Memory B cell (primary cell): ENCODE results near the gene SMC3.

Source experiments
- ATAC-seq: fragments of 150-1000 bp; cut with Tn5 transposase; 2 replicates; pipeline ENCODE4 v1.10.0; 2021; ENCODE audit warnings: low read depth, mild to moderate bottlenecking, moderate library complexity
- DNase-seq, 2 donors: peaks; one replicate each; pipeline ENCODE4 v3.0.0; 2022; ENCODE audit warnings: low spot score in 2 of 2
- H3K27ac Mint-ChIP-seq: one replicate; pipeline ENCODE4 v1.8.0; 2022; ENCODE audit warnings: mild to moderate bottlenecking, moderate library complexity, mixed read lengths
- H3K27me3 Mint-ChIP-seq: one replicate; pipeline ENCODE4 v1.8.0; 2022; ENCODE audit warnings: mixed read lengths
- H3K36me3 Mint-ChIP-seq: one replicate; pipeline ENCODE4 v1.8.0; 2022; ENCODE audit warnings: mild to moderate bottlenecking, mixed read lengths
- H3K4me1 Mint-ChIP-seq: one replicate; pipeline ENCODE4 v1.8.0; 2022; ENCODE audit warnings: mixed read lengths
- H3K4me3 Mint-ChIP-seq: one replicate; pipeline ENCODE4 v1.8.0; 2022; ENCODE audit warnings: mild to moderate bottlenecking, moderate library complexity, mixed read lengths
- H3K9me3 Mint-ChIP-seq: one replicate; pipeline ENCODE4 v1.8.0; 2022; ENCODE audit warnings: mixed read lengths

SMC3 gene

DNA sequence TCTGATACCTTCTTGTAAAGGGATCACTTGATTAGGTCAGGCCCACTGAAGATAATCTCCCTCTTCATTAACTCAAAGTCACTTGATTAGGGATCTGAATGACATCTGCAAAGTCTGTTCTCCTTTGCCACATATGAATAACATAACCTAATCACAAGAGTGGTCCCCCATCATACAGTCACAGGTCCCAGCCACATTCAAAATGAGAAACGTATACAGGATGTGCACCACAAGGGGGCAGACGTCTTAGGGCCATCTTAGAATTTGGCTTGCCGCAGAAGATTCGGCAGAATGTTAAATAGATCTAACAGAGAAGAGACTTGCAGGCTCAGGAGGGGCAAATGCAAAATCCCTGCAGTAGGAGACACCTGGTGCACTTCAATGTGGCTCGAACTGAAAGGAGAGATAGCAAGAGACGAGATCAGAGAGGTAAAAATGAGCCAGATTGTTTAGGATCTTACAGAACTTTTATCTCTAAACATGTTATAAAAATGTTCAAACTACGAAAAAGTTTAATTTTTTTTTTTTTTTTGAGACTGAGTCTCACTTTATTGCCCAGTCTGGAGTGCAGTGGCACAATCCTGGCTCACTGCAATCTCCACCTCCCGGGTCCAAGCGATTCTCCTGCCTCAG lies 10.4 kb upstream of the SMC3 start:
- Mint-ChIP-seq H3K27me3 (peaks cover 3% of the 10 kb centered on the region), H3K9me3 (no peaks in the 10 kb centered on the region), H3K4me3 (no peak overlapping the region)

DNA sequence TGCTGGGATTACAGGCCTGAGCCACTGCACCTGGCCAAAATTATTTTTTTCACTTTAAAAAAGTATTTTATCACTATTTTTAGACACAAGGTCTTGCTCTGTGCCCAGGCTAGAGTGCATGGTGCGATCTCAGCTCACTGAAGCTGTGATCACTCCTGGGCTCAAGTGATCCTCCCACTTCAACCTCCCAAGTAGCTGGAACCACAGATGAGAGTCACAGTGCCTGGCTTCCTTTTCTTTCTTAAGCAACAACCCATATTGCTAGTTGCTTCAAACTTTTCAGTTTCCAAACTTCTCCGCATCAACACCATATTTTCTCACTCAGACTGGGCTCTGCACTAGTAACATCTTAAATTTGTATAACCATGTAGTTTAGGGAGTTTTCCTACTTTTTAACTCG lies 9.5 kb upstream of the SMC3 start:
- H3K27me3 Mint-ChIP-seq = peaks cover 3% of the 10 kb centered on the region

More for the DNA sequence above, 10.4 kb upstream of the SMC3 start:
- Mint-ChIP-seq H3K27ac (no peak overlapping the region), H3K4me1 (peaks cover 6% of the 10 kb centered on the region), H3K36me3 (no peaks in the 10 kb centered on the region)
- DNase-seq (peak; percentile 45 to 52), ATAC-seq (peak; percentile 86)

DNA sequence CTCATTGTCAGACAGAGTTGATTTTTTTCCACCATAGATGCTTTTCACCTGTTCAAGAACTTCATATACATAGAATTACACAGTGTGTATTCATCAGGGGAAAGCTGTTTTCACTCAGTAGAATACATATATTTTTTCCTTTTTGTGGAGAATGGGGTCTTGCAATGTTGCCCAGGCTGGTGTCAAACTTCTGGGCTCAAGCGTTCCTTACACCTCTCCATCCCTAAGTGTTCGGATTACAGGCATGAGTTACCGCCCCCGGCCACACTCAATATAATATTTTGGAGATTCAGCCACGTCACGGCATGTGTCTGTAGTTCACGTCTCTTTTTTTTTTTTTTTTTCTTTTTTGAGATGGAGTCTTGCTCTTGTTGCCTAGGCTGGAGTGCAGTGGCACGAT lies 7.5 kb upstream of the SMC3 start:
- no peak overlapping the region for H3K4me3 Mint-ChIP-seq
- ATAC-seq = no peak
- no peak overlapping the region for H3K27ac Mint-ChIP-seq
- H3K4me1 Mint-ChIP-seq = peaks cover 6% of the 10 kb centered on the region
- no peaks in the 10 kb centered on the region for H3K9me3 Mint-ChIP-seq
- H3K36me3 Mint-ChIP-seq = no peaks in the 10 kb centered on the region
- DNase-seq = no peak
- peaks cover 3% of the 10 kb centered on the region for H3K27me3 Mint-ChIP-seq

More for the DNA sequence above, 9.5 kb upstream of the SMC3 start:
- no peak overlapping the region for H3K4me3 Mint-ChIP-seq
- ATAC-seq (no peak), DNase-seq (no peak)
- H3K9me3 Mint-ChIP-seq = no peaks in the 10 kb centered on the region
- H3K36me3 Mint-ChIP-seq = no peaks in the 10 kb centered on the region
- H3K4me1 Mint-ChIP-seq = peaks cover 6% of the 10 kb centered on the region
- no peak overlapping the region for H3K27ac Mint-ChIP-seq

DNA sequence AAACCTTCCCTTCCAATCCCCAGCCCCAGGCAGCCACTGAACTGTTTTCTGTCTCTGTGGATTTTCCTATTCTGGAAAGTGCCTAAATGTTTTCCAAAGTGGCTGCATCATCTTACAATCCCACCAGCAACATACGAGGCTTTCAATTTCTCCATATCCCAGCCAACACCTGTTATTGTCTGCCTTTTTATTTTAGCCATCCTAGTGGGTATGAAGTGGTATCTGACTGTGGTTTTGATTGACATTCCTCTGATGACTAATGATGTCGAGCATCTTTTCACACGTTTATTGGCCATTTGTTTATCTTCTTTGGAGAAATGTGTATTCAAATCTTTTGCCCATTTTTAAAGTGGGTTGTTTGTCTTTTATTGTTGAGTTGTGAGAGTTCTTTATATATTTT lies 6.2 kb upstream of the SMC3 start:
- peaks cover 6% of the 10 kb centered on the region for H3K4me1 Mint-ChIP-seq
- no peaks in the 10 kb centered on the region for H3K36me3 Mint-ChIP-seq
- no peak overlapping the region for H3K27ac Mint-ChIP-seq
- no peak overlapping the region for H3K4me3 Mint-ChIP-seq
- no peaks in the 10 kb centered on the region for H3K9me3 Mint-ChIP-seq
- ATAC-seq = no peak
- DNase-seq = no peak
- H3K27me3 Mint-ChIP-seq = peaks cover 3% of the 10 kb centered on the region

DNA sequence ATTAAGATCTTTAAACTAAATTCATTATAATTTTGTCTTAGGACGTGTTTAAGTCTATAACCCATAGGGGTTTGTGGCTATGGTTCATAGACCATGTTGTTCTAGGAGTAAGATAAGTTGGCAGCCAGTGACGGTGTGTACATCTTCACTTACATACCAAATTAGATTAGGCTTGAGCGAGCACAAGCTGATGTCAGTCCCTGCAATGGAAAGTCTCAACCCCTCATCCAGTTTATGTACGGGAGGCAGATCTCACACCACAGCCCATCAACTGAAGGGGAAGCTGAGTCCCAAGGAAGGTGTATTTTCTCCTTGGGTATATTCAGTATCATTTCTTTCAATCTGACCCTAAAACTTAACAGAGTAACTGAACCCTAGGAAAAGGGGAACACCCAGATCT lies 5.1 kb upstream of the SMC3 start:
- Mint-ChIP-seq H3K4me1 (peaks cover 2% of the 10 kb centered on the region), H3K27ac (no peak overlapping the region), H3K4me3 (no peak overlapping the region), H3K36me3 (no peaks in the 10 kb centered on the region), H3K9me3 (no peaks in the 10 kb centered on the region), H3K27me3 (peaks cover 3% of the 10 kb centered on the region)
- DNase-seq = no peak
- no peak for ATAC-seq

DNA sequence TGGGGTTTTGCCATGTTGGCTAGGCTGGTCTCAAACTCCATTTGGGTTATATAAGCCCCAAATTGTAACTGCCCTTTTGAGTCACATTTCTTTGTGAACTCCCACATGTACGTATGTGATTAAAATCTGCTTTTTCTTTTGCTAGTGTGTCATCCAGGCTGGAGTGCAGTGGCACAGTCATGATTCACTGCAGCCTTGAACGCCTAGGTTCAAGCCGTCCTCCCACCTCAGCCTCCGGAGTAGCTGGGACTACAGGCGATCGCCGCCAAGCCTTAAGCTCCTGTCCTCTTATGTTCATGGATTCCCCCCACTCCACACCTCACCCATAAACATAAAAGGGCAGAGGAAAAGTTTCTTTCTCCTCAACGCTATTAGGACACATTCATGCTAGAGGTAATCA lies 4.4 kb upstream of the SMC3 start:
- H3K27ac Mint-ChIP-seq = no peak overlapping the region
- H3K4me3 Mint-ChIP-seq = no peak overlapping the region
- H3K27me3 Mint-ChIP-seq = peaks cover 3% of the 10 kb centered on the region
- peaks cover 1% of the 10 kb centered on the region for H3K4me1 Mint-ChIP-seq
- ATAC-seq (no peak), DNase-seq (no peak)
- H3K9me3 Mint-ChIP-seq = no peaks in the 10 kb centered on the region
- H3K36me3 Mint-ChIP-seq = no peaks in the 10 kb centered on the region

DNA sequence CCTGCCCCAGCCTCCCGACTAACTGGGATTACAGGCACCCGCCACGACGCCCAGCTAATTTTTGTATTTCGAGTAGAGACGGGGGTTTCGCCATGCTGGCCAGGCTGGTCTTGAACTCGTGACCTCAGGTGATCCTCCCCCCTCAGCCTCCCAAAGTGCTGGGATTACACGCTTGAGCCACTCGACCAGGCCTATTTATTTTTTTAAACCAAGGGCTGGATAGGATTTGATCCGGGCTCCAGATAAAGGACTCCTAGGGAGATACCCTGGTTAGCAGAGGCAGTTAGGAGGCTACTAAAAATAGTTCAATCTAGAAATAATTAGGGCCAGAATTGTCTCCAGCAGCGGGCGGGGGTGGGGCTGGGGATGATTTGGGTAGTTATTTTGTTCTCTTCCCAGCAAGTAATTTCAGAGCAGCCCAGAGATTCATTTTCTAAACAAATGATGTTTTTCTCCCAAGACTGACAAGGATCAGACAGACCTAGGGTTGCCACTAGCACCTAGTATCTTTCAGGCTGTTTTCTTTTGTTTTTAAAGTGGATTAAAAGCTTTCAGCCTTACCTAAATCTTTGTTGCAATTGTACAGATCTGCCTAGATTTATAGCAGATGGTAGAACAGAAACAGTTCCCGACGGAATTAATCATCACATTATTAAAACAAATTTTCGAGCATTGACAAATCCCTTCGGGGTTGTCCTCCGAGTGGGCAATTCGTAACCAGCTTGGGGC lies 859 bp upstream of the SMC3 start:
- peaks cover 16% of the 10 kb centered on the region for H3K4me1 Mint-ChIP-seq
- H3K27me3 Mint-ChIP-seq = no peaks in the 10 kb centered on the region
- no peak for DNase-seq
- peak overlapping the region; percentile 98 for H3K27ac Mint-ChIP-seq
- H3K36me3 Mint-ChIP-seq = peaks cover 5% of the 10 kb centered on the region
- H3K4me3 Mint-ChIP-seq = peak overlapping the region; percentile 92
- no peak for ATAC-seq
- no peaks in the 10 kb centered on the region for H3K9me3 Mint-ChIP-seq

DNA sequence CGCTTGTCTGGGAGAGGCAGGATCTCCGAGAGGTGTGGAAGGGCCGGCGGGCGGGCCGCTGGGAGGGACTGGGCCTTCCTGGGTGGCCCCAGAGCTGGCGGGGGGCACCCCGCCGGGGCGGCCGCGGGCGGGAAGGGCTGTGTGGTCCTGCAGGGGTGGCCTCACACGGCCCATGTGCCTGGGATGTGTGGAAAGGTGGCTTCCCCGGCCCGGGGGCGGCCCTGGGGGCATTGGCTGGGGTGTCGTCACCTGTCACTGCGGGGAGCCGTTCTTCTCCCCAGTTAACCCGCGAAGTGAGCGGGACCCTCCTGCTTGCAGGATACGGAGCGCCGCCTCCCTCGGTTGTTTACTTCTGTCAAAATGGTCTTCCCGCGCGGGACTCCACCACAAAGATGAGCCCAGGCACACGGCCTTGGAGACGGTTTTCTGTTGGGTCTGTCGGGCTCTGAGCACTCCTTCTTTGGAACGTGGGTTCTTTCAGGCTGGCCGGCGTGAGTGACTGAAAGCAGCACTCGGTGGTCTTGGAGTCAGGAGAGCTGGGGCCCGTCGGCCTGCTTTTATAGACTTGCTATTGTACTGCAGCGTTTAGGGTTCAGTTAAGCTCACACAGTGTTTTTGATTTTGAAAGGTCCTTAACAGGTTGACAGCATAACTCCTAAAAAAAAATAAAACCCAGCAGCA lies 700 bp downstream of the SMC3 start:
- ATAC-seq = peak; percentile 40
- H3K4me3 Mint-ChIP-seq = peak overlapping the region; percentile 92
- no peaks in the 10 kb centered on the region for H3K9me3 Mint-ChIP-seq
- peaks cover 19% of the 10 kb centered on the region for H3K4me1 Mint-ChIP-seq
- DNase-seq = peak in 1 of 2 donors; percentile 51
- H3K27me3 Mint-ChIP-seq = no peaks in the 10 kb centered on the region
- H3K36me3 Mint-ChIP-seq = peaks cover 5% of the 10 kb centered on the region
- H3K27ac Mint-ChIP-seq = peak overlapping the region; percentile 98

DNA sequence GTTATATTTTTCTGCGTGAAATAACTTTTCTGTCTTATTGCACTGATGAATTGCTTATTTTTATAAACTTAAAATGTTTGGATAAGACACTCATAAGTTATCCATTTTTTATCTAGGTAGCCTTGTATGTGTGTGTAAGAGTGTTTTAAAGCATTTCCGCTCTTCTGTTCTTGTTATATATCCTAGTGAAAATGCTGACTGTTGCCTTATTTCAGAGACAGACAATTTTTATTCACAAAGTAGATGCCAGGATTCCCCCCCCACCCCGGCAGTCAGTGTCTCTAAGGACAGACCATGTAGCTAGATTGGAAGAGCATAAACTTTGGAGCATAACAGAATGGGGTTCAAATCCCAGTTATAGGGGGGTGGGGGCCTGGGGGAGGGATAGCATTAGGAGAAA lies 1.6 kb downstream of the SMC3 start:
- peak overlapping the region; percentile 98 for H3K27ac Mint-ChIP-seq
- H3K27me3 Mint-ChIP-seq = no peaks in the 10 kb centered on the region
- DNase-seq (no peak), ATAC-seq (no peak)
- peak overlapping the region; percentile 77 for H3K4me3 Mint-ChIP-seq
- peaks cover 19% of the 10 kb centered on the region for H3K4me1 Mint-ChIP-seq
- no peaks in the 10 kb centered on the region for H3K9me3 Mint-ChIP-seq
- H3K36me3 Mint-ChIP-seq = peaks cover 5% of the 10 kb centered on the region

DNA sequence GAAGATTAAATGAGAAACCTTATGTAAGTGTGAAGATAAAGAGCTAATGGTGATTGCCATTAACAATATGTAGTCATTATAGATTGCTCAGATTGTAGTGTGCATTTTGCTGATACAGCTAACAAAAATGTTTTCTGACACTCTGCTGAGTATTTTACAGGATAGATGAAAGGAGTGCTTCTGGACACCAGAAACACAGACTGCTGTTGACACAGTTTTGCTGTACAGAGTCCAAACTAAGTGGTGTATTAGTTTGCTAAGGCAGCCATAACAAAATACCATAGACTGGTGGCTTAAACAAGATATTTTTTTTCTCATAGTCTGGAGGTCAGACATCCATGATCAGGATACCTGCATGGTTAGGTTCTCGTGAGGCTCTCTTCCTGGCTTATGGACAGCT lies 2.2 kb downstream of the SMC3 start:
- Mint-ChIP-seq H3K36me3 (peaks cover 5% of the 10 kb centered on the region), H3K4me1 (peaks cover 22% of the 10 kb centered on the region), H3K27ac (no peak overlapping the region), H3K4me3 (peak overlapping the region; percentile 21), H3K9me3 (no peaks in the 10 kb centered on the region), H3K27me3 (no peaks in the 10 kb centered on the region)
- ATAC-seq = no peak
- no peak for DNase-seq

DNA sequence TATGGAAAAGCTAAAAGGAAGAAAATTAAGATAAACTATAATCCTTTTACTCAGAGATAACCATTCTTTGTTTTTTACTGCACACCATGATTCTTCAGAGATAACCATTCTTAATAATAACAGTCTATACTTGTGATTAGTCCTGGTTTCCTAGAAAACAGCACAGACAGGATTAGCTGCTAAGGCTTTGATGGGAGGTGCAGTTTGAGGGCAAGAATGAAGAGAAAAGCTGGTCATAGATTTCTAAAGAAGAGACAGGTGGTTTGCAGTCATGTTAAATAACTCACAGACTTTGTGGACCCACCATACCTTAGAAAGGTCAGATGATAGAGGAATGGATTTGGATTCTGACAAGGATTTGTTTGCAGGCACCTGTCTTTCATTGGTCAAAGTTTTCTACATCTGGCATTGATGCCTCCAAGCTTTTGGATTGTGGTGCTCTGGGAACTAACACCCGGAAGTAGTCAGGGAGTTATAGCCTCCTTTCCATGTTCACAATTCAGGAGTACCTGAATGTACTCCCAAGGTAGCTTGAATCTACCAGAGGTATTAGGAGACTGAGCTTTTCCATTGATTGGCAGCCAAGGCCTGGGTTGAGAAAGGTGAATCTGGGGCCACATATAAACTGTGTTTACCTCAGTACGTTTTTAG lies 3.7 kb downstream of the SMC3 start:
- peaks cover 7% of the 10 kb centered on the region for H3K36me3 Mint-ChIP-seq
- peak overlapping the region; percentile 6 for H3K27ac Mint-ChIP-seq
- DNase-seq (no peak), ATAC-seq (no peak)
- H3K4me3 Mint-ChIP-seq = no peak overlapping the region
- no peaks in the 10 kb centered on the region for H3K9me3 Mint-ChIP-seq
- no peaks in the 10 kb centered on the region for H3K27me3 Mint-ChIP-seq
- peaks cover 24% of the 10 kb centered on the region for H3K4me1 Mint-ChIP-seq

DNA sequence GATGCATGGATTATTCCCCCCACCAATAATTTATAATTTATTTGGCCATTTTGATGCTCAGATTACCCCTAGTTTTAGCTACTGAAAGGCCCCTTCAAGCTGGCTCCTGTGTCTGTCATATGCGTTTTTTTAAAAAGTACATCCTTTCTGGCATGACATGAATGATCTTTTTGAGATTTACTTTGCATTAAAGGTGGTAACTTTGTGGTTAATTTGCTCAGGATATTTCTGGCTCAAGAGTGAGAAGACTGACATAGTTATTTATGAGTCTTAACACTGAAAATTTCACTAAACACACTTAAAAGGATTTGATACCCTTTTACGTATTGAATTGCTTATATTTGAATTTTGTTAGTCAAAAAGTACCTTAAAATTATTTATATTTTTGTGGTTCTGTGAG lies 5.4 kb downstream of the SMC3 start:
- no peaks in the 10 kb centered on the region for H3K27me3 Mint-ChIP-seq
- H3K36me3 Mint-ChIP-seq = peaks cover 7% of the 10 kb centered on the region
- DNase-seq (no peak), ATAC-seq (no peak)
- no peak overlapping the region for H3K4me3 Mint-ChIP-seq
- peaks cover 24% of the 10 kb centered on the region for H3K4me1 Mint-ChIP-seq
- H3K9me3 Mint-ChIP-seq = no peaks in the 10 kb centered on the region
- no peak overlapping the region for H3K27ac Mint-ChIP-seq

DNA sequence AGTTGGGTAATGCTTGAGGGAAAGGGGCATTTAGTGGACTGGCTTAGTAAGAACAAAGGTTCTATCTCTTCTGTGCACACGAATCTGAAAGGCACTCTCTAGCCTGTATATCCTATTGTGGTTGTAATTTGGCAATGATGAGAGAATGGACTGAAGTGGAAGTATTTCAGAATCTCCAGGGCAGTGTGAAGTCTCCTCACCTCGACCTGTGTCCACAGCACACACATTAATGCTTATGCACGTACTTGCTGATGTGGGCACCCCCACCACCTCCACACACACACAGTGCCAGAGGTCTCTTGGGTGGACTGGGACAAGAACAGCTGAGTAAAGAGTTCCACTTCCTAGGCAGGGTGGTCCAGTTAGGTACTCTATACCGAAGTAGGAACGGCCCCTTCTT lies 6.9 kb downstream of the SMC3 start:
- peaks cover 18% of the 10 kb centered on the region for H3K4me1 Mint-ChIP-seq
- no peaks in the 10 kb centered on the region for H3K27me3 Mint-ChIP-seq
- no peaks in the 10 kb centered on the region for H3K9me3 Mint-ChIP-seq
- H3K36me3 Mint-ChIP-seq = peaks cover 14% of the 10 kb centered on the region
- no peak overlapping the region for H3K4me3 Mint-ChIP-seq
- DNase-seq (no peak), ATAC-seq (no peak)
- no peak overlapping the region for H3K27ac Mint-ChIP-seq

DNA sequence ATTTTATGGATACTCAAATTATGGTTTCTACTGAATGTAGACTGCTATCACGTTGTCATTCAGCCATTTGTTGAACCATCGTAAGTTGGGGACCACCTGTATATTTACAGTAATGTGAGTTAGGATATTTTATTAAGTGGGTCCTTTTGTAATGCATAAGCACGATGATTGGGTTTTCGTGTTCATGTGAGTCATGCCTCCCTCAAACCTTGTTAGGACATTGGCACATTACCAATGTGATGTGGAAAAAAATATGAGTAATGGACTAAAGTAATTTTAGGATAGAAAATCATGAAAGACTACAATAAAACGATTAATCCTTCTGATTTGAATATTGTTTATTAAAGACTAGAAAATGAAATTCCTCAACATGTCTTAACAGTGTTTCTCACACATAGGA lies 8.7 kb downstream of the SMC3 start:
- Mint-ChIP-seq H3K9me3 (no peaks in the 10 kb centered on the region), H3K36me3 (peaks cover 14% of the 10 kb centered on the region), H3K27ac (no peak overlapping the region), H3K4me3 (no peak overlapping the region), H3K27me3 (no peaks in the 10 kb centered on the region), H3K4me1 (peaks cover 7% of the 10 kb centered on the region)
- DNase-seq (no peak), ATAC-seq (no peak)
